Measurements from ENCODE around the gene BUD23.

DNA sequence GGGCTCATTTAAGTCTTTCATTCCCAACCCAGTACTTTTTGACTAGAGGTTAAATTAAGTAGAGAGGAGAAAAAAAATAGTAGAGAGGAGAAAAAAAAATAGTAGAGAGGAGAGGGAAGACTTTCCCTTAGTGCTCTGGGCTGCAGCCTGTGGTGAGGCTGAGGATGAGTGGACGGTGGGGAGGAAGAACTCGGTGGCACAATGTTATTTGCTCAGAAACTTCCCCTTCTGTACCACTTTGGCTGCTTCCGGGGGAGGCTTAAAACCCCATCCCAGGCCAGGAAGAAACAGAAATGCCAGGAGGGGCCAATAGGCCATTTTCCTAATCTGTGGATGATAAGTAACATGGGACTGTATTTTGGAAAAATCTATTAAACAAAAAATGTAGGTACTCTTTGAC lies 44.5 kb upstream of the BUD23 start:
- TF ChIP-seq, protein P1, sequence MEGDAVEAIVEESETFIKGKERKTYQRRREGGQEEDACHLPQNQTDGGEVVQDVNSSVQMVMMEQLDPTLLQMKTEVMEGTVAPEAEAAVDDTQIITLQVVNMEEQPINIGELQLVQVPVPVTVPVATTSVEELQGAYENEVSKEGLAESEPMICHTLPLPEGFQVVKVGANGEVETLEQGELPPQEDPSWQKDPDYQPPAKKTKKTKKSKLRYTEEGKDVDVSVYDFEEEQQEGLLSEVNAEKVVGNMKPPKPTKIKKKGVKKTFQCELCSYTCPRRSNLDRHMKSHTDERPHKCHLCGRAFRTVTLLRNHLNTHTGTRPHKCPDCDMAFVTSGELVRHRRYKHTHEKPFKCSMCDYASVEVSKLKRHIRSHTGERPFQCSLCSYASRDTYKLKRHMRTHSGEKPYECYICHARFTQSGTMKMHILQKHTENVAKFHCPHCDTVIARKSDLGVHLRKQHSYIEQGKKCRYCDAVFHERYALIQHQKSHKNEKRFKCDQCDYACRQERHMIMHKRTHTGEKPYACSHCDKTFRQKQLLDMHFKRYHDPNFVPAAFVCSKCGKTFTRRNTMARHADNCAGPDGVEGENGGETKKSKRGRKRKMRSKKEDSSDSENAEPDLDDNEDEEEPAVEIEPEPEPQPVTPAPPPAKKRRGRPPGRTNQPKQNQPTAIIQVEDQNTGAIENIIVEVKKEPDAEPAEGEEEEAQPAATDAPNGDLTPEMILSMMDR (conservative IDR thresholded peaks at IDR 0.05; ENCODE audit: low read depth, low read length): no peak
- no peak for TF ChIP-seq EZH2 (IDR thresholded peaks at IDR 0.05; ENCODE audit: low read length, unreplicated experiment)

Data from PC-3 (cell line).